Measurements from ENCODE around the gene MCU. TPM values are rescaled to one million over a fixed set of nuclear protein-coding genes. Genes with fewer than 3 reads are reported as not detected.
"Not testable (repeated sequence)": the region's sequence is repeated elsewhere in the genome, so short reads cannot be mapped to it uniquely, and the experiment has no call there.

The MCU gene
- polyA plus RNA-seq, 3 donors: 36.2 to 42.6 (median 39.6) TPM

- no peak for DNase-seq
These were observed 29.1 kb downstream of the MCU start for GRCh38 chr10:72720814-72721660.

GRCh38 chr10:72727130-72727529, 35.2 kb downstream of the MCU start:
- DNase-seq: no peak

- DNase-seq: no peak
These were observed 36.5 kb downstream of the MCU start for GRCh38 chr10:72728462-72728861.

- no peak for DNase-seq
These were observed 37.6 kb downstream of the MCU start for GRCh38 chr10:72729528-72729927.

- no peak for DNase-seq
These were observed 38.5 kb downstream of the MCU start for GRCh38 chr10:72730479-72730878.

- no peak for DNase-seq
These were observed 40.0 kb downstream of the MCU start for GRCh38 chr10:72731916-72732419.

GRCh38 chr10:72732521-72732920, 40.6 kb downstream of the MCU start:
- no peak for DNase-seq

GRCh38 chr10:72733989-72734388, 42.0 kb downstream of the MCU start:
- no peak for DNase-seq

GRCh38 chr10:72735288-72735936, 43.5 kb downstream of the MCU start:
- DNase-seq: no peak

- DNase-seq: peak; percentile 54
These were observed 44.4 kb downstream of the MCU start for GRCh38 chr10:72736176-72736827.

GRCh38 chr10:72736828-72737220, 44.9 kb downstream of the MCU start:
- DNase-seq: no peak

- DNase-seq: not testable (repeated sequence)
These were observed 45.4 kb downstream of the MCU start for GRCh38 chr10:72737357-72737756.

- DNase-seq: peak; percentile 73
These were observed 46.5 kb downstream of the MCU start for GRCh38 chr10:72738486-72738885.

- no peak for DNase-seq
These were observed 48.6 kb downstream of the MCU start for GRCh38 chr10:72740528-72740927.

- no peak for DNase-seq
These were observed 50.1 kb downstream of the MCU start for GRCh38 chr10:72742092-72742491.

GRCh38 chr10:72742797-72743196, 50.9 kb downstream of the MCU start:
- no peak for DNase-seq

- no peak for DNase-seq
These were observed 52.6 kb downstream of the MCU start for GRCh38 chr10:72744566-72744965.

GRCh38 chr10:72746426-72747363, 54.8 kb downstream of the MCU start:
- no peak for DNase-seq

- DNase-seq: no peak
These were observed 55.6 kb downstream of the MCU start for GRCh38 chr10:72747521-72747920.

- no peak for DNase-seq
These were observed 61.9 kb downstream of the MCU start for GRCh38 chr10:72753760-72754231.

- DNase-seq: no peak
These were observed 62.5 kb downstream of the MCU start for GRCh38 chr10:72754275-72755032.
